Nephron progenitor cell (in vitro differentiated cells): Measurements from ENCODE around the gene PRKAG2.
"Not testable (repeated sequence)": the region's sequence is repeated elsewhere in the genome, so short reads cannot be mapped to it uniquely, and the experiment has no call there.

Source experiments
- DNase-seq: peaks from one replicate; pipeline ENCODE4 v3.0.0; 2021
- H3K27ac Mint-ChIP-seq: 2 replicates; pipeline ENCODE4 v1.8.0; 2021; ENCODE audit warnings: mild to moderate bottlenecking, moderate library complexity, mixed read lengths
- H3K27me3 Mint-ChIP-seq: 2 replicates; pipeline ENCODE4 v1.8.0; 2021; ENCODE audit warnings: mild to moderate bottlenecking, low read depth, mixed read lengths; ENCODE audit not compliant: poor library complexity
- H3K36me3 Mint-ChIP-seq: 2 replicates; pipeline ENCODE4 v1.8.0; 2021; ENCODE audit warnings: low read depth, mixed read lengths
- H3K4me1 Mint-ChIP-seq: 2 replicates; pipeline ENCODE4 v1.8.0; 2021; ENCODE audit warnings: mixed read lengths
- H3K4me3 Mint-ChIP-seq: 2 replicates; pipeline ENCODE4 v1.8.0; 2021; ENCODE audit warnings: mild to moderate bottlenecking, moderate library complexity, mixed read lengths
- H3K9me3 Mint-ChIP-seq: 2 replicates; pipeline ENCODE4 v1.8.0; 2021; ENCODE audit warnings: mild to moderate bottlenecking, moderate library complexity, mixed read lengths
- CTCF ChIP-seq: fragments of 200-600 bp; sonication (generic); IDR thresholded peaks from 2 replicates; pipeline ENCODE4 v1.5.0; 2021; ENCODE audit warnings: antibody characterized with exemption

PRKAG2 gene

GRCh38 chr7:151877911-151878835 lies 1.3 kb upstream of the PRKAG2 start:
- Mint-ChIP-seq H3K4me3 (peak overlapping the region; percentile 63), H3K9me3 (no peaks in the 10 kb centered on the region), H3K27me3 (peaks cover 78% of the 10 kb centered on the region), H3K4me1 (peaks cover 7% of the 10 kb centered on the region), H3K27ac (no peak overlapping the region), H3K36me3 (no peaks in the 10 kb centered on the region)
- TF ChIP-seq CTCF, result no peak
- peak; percentile 33 for DNase-seq

- H3K27me3 Mint-ChIP-seq, result peaks cover 71% of the 10 kb centered on the region
- peak overlapping the region; percentile 87 for H3K4me3 Mint-ChIP-seq
- H3K36me3 Mint-ChIP-seq, result no peaks in the 10 kb centered on the region
- H3K27ac Mint-ChIP-seq, result peak overlapping the region; percentile 42
- peaks cover 7% of the 10 kb centered on the region for H3K4me1 Mint-ChIP-seq
- DNase-seq, result peak; percentile 80
- no peaks in the 10 kb centered on the region for H3K9me3 Mint-ChIP-seq
- TF ChIP-seq CTCF, result no peak
Measured at GRCh38 chr7:151875942-151876898, 695 bp downstream of the PRKAG2 start.

- not testable (repeated sequence) for DNase-seq, H3K4me1 Mint-ChIP-seq, H3K27ac Mint-ChIP-seq, H3K9me3 Mint-ChIP-seq, H3K36me3 Mint-ChIP-seq
- H3K4me3 Mint-ChIP-seq, result peak overlapping the region; percentile 87
- peaks cover 60% of the 10 kb centered on the region for H3K27me3 Mint-ChIP-seq
Measured at GRCh38 chr7:151874479-151874878, 2.4 kb downstream of the PRKAG2 start.

- peaks cover 55% of the 10 kb centered on the region for H3K27me3 Mint-ChIP-seq
- no peak for TF ChIP-seq CTCF
- H3K9me3 Mint-ChIP-seq, result no peaks in the 10 kb centered on the region
- H3K4me3 Mint-ChIP-seq, result no peak overlapping the region
- DNase-seq, result no peak
- H3K36me3 Mint-ChIP-seq, result no peaks in the 10 kb centered on the region
- H3K4me1 Mint-ChIP-seq, result peaks cover 13% of the 10 kb centered on the region
- H3K27ac Mint-ChIP-seq, result no peak overlapping the region
Measured at GRCh38 chr7:151873402-151873965, 3.4 kb downstream of the PRKAG2 start.

GRCh38 chr7:151872531-151873401 lies 4.1 kb downstream of the PRKAG2 start:
- no peak for TF ChIP-seq CTCF
- Mint-ChIP-seq H3K4me1 (peaks cover 14% of the 10 kb centered on the region), H3K36me3 (no peaks in the 10 kb centered on the region), H3K4me3 (no peak overlapping the region), H3K27ac (no peak overlapping the region), H3K9me3 (no peaks in the 10 kb centered on the region), H3K27me3 (peaks cover 53% of the 10 kb centered on the region)
- DNase-seq, result no peak
